ENCODE results near the gene LAMA2. TPM values are rescaled to one million over a fixed set of nuclear protein-coding genes. Genes with fewer than 3 reads are reported as not detected.

Gene LAMA2
- total RNA-seq, 1 donor from 2014 or later = 0.23 TPM

DNA sequence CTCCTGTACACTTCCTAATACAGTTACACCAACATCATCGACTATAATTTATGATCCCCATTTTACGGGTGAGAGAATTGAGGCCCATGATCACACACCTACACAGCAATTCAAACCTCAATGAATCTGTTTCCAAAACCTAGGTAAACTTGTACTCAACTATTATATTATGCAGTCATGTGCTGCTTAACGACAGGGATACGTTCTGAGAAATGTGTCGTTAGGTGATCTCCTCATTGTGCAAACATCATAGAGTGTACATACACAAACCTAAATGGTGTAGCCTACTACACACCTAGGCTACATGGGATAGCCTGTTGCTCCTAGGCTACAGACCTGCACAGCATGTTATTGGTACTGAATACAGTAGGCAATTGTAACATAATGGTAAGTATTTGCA lies 441.4 kb downstream of the LAMA2 start:
- Mint-ChIP-seq H3K4me3 (ENCODE audit: low read depth) (no peak overlapping the region), H3K9me3 (no peaks in the 10 kb centered on the region), H3K27ac (no peak overlapping the region), H3K36me3 (ENCODE audit: low read depth) (no peaks in the 10 kb centered on the region), H3K27me3 (ENCODE audit: low read depth) (peaks cover 2% of the 10 kb centered on the region), H3K4me1 (ENCODE audit: low read depth) (no peaks in the 10 kb centered on the region)
- DNase-seq (ENCODE audit: low spot score) = no peak
- intact Hi-C loops (cut with micrococcal nuclease) = no loop called here

DNA sequence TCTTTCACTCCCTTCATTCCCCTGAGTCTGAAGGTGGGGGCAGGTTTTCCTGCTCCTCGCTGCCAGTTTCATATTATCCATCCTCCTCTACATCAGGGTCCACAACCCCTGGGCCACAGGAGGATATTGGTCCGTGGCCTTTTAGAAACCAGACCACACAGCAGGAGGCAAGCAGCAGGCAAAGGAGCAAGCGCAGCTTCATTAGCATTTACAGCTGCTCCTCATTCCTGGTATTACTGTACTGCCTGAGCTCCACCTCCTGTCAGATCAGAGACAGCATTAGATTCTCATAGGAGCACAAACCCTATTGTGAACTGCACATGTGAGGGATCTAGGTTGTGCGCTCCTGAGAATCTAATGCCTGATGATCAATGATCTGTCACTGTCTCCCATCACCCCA lies 446.7 kb downstream of the LAMA2 start:
- intact Hi-C loops (cut with micrococcal nuclease) = no loop called here
- Mint-ChIP-seq H3K4me3 (ENCODE audit: low read depth) (no peak overlapping the region), H3K9me3 (no peaks in the 10 kb centered on the region), H3K36me3 (ENCODE audit: low read depth) (no peaks in the 10 kb centered on the region), H3K4me1 (ENCODE audit: low read depth) (no peaks in the 10 kb centered on the region), H3K27me3 (ENCODE audit: low read depth) (no peaks in the 10 kb centered on the region), H3K27ac (no peak overlapping the region)
- DNase-seq (ENCODE audit: low spot score) = no peak

DNA sequence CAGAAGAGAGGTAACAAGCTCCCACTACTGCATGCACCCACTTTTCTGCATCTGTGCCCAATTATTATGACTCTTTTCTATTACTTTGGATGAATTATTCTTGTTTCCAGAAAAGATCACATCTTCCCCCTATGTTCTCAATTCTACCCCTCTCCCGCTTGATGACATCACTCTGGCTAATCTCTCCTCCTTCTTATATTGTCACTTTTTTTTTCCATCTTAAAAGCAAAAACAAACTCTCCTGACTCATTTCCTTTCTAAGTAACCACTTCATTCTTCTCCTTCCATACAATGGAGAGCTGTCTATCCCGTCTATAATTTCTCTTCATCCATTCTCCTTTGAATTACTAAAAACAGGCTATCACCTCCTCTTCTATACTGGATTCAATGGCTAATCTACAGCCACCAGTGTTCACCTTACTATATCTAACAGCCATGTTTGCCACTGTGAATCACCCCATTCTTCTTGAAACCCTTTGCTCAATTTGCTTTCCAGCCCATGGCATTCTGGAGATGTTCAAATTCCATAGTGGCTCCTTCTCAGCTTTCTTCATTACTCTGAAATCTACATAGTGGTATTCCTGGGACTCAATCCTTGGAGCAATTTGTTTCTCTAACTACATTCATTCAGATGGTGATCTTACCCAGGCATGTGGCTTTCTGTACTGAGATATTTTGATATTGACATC lies 448.7 kb downstream of the LAMA2 start:
- no peak overlapping the region for H3K4me3 Mint-ChIP-seq (ENCODE audit: low read depth)
- H3K9me3 Mint-ChIP-seq = no peaks in the 10 kb centered on the region
- H3K27ac Mint-ChIP-seq = no peak overlapping the region
- DNase-seq (ENCODE audit: low spot score) = no peak
- H3K4me1 Mint-ChIP-seq (ENCODE audit: low read depth) = no peaks in the 10 kb centered on the region
- intact Hi-C loops (cut with micrococcal nuclease) = no loop called here
- H3K36me3 Mint-ChIP-seq (ENCODE audit: low read depth) = no peaks in the 10 kb centered on the region
- H3K27me3 Mint-ChIP-seq (ENCODE audit: low read depth) = no peaks in the 10 kb centered on the region

DNA sequence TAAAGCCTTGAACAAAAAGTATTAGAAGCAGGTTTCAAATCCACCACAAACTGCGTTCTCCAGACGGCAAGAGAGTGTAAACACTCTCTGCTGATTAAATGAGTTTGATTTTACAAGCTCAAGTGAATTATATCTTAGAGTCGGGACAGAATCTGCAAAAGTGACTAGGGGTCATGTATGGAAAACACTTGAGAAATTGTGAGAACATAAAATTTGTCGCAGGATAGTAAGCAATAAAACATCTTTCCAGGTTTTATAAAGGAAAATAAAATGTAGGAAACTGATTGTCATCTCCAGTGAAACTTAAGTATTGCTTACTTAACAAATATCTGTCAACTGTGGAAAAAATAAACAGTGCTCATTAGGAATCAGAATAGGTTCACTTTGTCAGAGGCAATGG lies 452.9 kb downstream of the LAMA2 start:
- Mint-ChIP-seq H3K4me3 (ENCODE audit: low read depth) (no peak overlapping the region), H3K4me1 (ENCODE audit: low read depth) (no peaks in the 10 kb centered on the region), H3K27ac (no peak overlapping the region), H3K9me3 (no peaks in the 10 kb centered on the region), H3K36me3 (ENCODE audit: low read depth) (no peaks in the 10 kb centered on the region), H3K27me3 (ENCODE audit: low read depth) (no peaks in the 10 kb centered on the region)
- intact Hi-C loops (cut with micrococcal nuclease) = no loop called here
- no peak for DNase-seq (ENCODE audit: low spot score)

DNA sequence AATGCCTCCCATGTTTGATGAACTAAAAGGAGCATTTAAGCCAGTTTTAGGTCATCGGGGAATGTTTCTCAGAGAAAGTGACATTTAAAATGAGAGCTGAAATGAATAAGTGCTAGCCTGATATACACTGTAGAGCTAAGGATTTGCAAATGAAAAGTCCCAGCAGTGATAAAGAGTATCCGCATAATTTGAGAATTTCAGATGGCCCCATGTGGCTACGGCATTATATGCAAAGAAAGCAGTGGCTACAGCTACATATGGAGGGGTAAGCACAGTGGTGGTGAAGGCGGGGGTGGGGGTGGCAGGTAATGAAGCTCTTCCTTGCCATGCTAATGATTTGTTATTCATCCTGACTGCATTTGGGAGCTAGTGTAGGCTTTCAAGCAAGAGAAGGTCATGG lies 455.7 kb downstream of the LAMA2 start:
- Mint-ChIP-seq H3K27me3 (ENCODE audit: low read depth) (no peaks in the 10 kb centered on the region), H3K36me3 (ENCODE audit: low read depth) (no peaks in the 10 kb centered on the region), H3K9me3 (no peaks in the 10 kb centered on the region), H3K4me1 (ENCODE audit: low read depth) (no peaks in the 10 kb centered on the region), H3K27ac (no peak overlapping the region), H3K4me3 (ENCODE audit: low read depth) (no peak overlapping the region)
- no peak for DNase-seq (ENCODE audit: low spot score)
- intact Hi-C loops (cut with micrococcal nuclease) = no loop called here

DNA sequence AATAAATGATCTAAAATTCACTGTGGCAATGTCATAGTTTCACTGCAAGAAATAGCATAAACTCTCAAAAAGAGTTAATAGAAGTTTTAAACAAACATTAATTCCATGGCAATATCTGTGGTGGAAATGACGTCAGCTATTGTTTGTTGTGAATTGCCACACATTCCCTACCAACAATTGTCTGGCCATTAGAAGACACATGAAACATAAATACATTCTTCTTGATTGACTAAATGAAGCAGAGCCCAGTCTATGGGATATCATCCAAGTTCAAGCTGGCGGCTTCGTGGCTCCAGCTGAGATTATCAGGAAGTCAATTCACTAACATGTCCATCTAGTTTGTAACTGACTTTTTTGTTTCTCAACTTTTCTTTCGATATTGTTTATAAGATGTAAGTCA lies 458.0 kb downstream of the LAMA2 start:
- DNase-seq (ENCODE audit: low spot score) = no peak
- Mint-ChIP-seq H3K27me3 (ENCODE audit: low read depth) (peaks cover 8% of the 10 kb centered on the region), H3K36me3 (ENCODE audit: low read depth) (no peaks in the 10 kb centered on the region), H3K4me3 (ENCODE audit: low read depth) (no peak overlapping the region), H3K4me1 (ENCODE audit: low read depth) (no peaks in the 10 kb centered on the region), H3K27ac (no peak overlapping the region), H3K9me3 (no peaks in the 10 kb centered on the region)
- intact Hi-C loops (cut with micrococcal nuclease) = no loop called here

DNA sequence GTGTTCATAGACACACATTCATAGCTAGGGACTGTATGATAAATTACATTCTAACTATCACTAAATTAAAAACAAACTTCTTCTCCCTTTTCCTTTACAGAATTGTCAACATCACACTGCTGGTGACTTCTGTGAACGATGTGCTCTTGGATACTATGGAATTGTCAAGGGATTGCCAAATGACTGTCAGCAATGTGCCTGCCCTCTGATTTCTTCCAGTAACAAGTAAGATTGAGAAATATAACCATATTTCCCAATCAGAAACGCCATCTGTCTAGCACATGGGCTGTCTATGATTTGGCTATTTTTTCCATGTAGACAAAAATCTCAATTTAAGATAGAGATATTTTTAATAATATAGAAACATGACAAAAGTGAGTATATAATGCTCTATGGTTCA lies 459.3 kb downstream of the LAMA2 start:
- intact Hi-C loops (cut with micrococcal nuclease) = no loop called here
- Mint-ChIP-seq H3K9me3 (no peaks in the 10 kb centered on the region), H3K27me3 (ENCODE audit: low read depth) (peaks cover 8% of the 10 kb centered on the region), H3K27ac (no peak overlapping the region), H3K4me1 (ENCODE audit: low read depth) (no peaks in the 10 kb centered on the region), H3K36me3 (ENCODE audit: low read depth) (no peaks in the 10 kb centered on the region), H3K4me3 (ENCODE audit: low read depth) (no peak overlapping the region)
- no peak for DNase-seq (ENCODE audit: low spot score)

DNA sequence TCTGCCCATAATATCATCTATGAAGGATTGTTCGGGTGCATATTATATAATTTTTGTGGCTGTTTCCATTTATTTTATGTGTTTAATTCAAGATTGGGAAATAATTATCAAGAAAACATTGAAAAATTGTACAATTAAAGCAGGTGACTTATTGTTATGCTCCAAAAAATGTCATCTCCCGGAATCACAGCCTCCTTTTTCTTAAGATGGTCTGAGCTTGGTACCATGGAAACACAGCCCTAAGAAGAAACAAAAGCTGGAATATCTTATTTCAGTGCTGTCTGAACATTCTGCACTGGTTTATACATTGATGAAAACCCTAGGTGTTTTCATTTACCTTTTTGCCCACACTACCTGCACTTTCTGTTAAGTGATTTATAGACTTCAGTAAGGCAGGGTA lies 459.9 kb downstream of the LAMA2 start:
- intact Hi-C loops (cut with micrococcal nuclease) = no loop called here
- Mint-ChIP-seq H3K36me3 (ENCODE audit: low read depth) (no peaks in the 10 kb centered on the region), H3K27me3 (ENCODE audit: low read depth) (peaks cover 8% of the 10 kb centered on the region), H3K4me3 (ENCODE audit: low read depth) (no peak overlapping the region), H3K27ac (no peak overlapping the region), H3K4me1 (ENCODE audit: low read depth) (no peaks in the 10 kb centered on the region), H3K9me3 (no peaks in the 10 kb centered on the region)
- no peak for DNase-seq (ENCODE audit: low spot score)

DNA sequence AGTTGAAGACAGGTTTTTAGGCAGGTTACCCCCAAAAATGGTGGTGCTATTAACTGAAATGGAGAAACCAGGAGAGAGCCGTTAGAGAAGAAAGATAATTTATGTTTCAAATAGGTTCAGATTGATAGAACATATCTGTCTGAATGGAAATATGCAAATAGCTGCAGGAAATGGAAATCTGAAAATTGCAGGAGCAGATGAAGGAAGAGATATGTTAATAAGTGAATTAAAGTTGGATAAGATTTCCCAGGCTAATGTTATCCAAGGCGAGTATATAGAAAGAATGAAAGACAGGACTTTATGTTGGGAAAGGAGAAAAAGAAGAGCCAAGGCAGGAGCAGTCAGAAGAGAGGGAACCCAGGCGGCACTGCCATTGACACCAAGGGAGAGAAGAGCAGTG lies 461.4 kb downstream of the LAMA2 start:
- no peak overlapping the region for H3K4me3 Mint-ChIP-seq (ENCODE audit: low read depth)
- H3K9me3 Mint-ChIP-seq = no peaks in the 10 kb centered on the region
- H3K36me3 Mint-ChIP-seq (ENCODE audit: low read depth) = no peaks in the 10 kb centered on the region
- no peaks in the 10 kb centered on the region for H3K4me1 Mint-ChIP-seq (ENCODE audit: low read depth)
- DNase-seq (ENCODE audit: low spot score) = no peak
- no peak overlapping the region for H3K27ac Mint-ChIP-seq
- intact Hi-C loops (cut with micrococcal nuclease) = no loop called here
- peaks cover 8% of the 10 kb centered on the region for H3K27me3 Mint-ChIP-seq (ENCODE audit: low read depth)

DNA sequence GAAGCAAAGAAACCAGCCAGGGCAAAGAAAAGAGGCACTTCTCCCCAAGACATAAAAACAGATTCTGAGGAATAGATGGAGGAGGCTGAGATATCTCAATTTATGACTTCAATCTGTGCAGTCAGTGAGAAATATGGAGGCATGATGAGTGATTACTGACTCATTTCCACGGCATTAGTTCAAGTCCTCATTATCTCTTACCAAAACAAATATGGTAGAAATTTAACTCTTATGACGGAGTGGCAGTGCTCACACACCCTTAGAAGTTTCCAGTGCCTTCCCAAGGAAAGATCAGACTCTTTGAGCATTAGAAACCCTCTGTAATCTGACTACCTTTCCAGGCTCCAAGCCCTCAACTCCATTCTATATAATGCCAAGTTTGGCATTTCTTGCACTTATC lies 463.0 kb downstream of the LAMA2 start:
- peaks cover 8% of the 10 kb centered on the region for H3K27me3 Mint-ChIP-seq (ENCODE audit: low read depth)
- H3K4me3 Mint-ChIP-seq (ENCODE audit: low read depth) = no peak overlapping the region
- H3K4me1 Mint-ChIP-seq (ENCODE audit: low read depth) = no peaks in the 10 kb centered on the region
- H3K27ac Mint-ChIP-seq = no peak overlapping the region
- H3K36me3 Mint-ChIP-seq (ENCODE audit: low read depth) = no peaks in the 10 kb centered on the region
- DNase-seq (ENCODE audit: low spot score) = no peak
- intact Hi-C loops (cut with micrococcal nuclease) = no loop called here
- H3K9me3 Mint-ChIP-seq = no peaks in the 10 kb centered on the region

DNA sequence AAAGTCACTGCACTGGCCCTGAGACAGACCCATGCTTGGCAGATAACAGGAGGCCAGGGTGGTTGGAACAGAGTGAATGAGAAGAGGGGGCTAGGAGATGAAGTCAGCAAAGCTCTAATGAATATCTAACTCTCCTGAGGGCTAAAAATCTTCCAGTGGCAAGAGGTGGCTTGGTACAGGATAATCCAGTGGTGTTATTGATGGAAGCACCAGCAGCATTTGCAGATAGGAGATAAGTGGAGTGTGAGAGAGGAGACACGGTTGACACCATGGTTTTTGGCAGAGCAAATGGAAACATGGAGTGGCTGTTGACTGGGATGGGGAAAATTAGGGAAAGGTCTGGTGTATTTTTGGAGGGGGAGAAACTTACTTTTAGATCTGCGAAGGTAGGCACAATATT lies 464.0 kb downstream of the LAMA2 start:
- intact Hi-C loops (cut with micrococcal nuclease) = no loop called here
- no peak overlapping the region for H3K4me3 Mint-ChIP-seq (ENCODE audit: low read depth)
- H3K36me3 Mint-ChIP-seq (ENCODE audit: low read depth) = no peaks in the 10 kb centered on the region
- H3K9me3 Mint-ChIP-seq = no peaks in the 10 kb centered on the region
- H3K27me3 Mint-ChIP-seq (ENCODE audit: low read depth) = peaks cover 10% of the 10 kb centered on the region
- no peaks in the 10 kb centered on the region for H3K4me1 Mint-ChIP-seq (ENCODE audit: low read depth)
- H3K27ac Mint-ChIP-seq = no peak overlapping the region
- DNase-seq (ENCODE audit: low spot score) = no peak

DNA sequence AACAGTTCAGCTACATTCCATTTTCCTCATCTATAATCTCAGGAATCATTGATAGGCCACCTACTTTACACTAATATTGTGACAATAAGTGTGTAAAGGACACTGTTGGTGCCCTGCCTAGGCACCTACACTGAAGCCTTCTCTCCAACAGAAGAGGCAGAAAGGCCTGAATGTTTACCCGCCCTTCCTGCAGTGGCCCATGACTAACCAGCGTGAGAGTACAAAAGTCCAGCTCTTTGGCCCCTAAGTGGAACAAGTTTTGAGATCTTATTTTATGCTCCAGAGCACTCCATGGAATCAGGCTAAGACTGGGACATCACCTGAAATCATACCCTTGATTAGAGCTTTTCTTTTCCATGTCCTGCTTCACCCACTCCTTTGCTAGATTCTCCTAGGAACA lies 467.3 kb downstream of the LAMA2 start:
- intact Hi-C loops (cut with micrococcal nuclease) = no loop called here
- DNase-seq (ENCODE audit: low spot score) = no peak
- H3K27ac Mint-ChIP-seq = no peak overlapping the region
- H3K36me3 Mint-ChIP-seq (ENCODE audit: low read depth) = no peaks in the 10 kb centered on the region
- H3K4me1 Mint-ChIP-seq (ENCODE audit: low read depth) = no peaks in the 10 kb centered on the region
- H3K4me3 Mint-ChIP-seq (ENCODE audit: low read depth) = no peak overlapping the region
- no peaks in the 10 kb centered on the region for H3K9me3 Mint-ChIP-seq
- peaks cover 8% of the 10 kb centered on the region for H3K27me3 Mint-ChIP-seq (ENCODE audit: low read depth)

DNA sequence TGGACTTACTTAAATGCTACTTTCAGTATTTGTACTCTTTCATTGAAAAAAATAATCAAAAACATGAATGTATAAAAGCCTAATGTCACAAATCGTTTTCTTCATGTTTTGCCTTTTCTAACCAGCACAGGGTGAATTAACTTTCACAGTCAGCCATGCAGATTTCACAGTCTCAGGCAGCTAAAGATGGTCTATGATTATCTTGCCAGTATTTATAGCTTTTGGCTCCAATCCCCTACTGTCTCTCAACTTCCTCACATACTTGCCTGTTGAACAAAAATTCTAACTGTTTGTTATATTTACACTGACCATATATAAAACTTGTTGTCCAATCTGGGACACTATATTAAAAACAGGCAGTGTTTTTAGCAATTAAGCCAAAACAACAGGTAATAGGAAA lies 468.9 kb downstream of the LAMA2 start:
- H3K4me3 Mint-ChIP-seq (ENCODE audit: low read depth) = no peak overlapping the region
- no peak overlapping the region for H3K27ac Mint-ChIP-seq
- H3K27me3 Mint-ChIP-seq (ENCODE audit: low read depth) = peaks cover 11% of the 10 kb centered on the region
- DNase-seq (ENCODE audit: low spot score) = no peak
- intact Hi-C loops (cut with micrococcal nuclease) = no loop called here
- H3K9me3 Mint-ChIP-seq = no peaks in the 10 kb centered on the region
- H3K4me1 Mint-ChIP-seq (ENCODE audit: low read depth) = no peaks in the 10 kb centered on the region
- no peaks in the 10 kb centered on the region for H3K36me3 Mint-ChIP-seq (ENCODE audit: low read depth)

DNA sequence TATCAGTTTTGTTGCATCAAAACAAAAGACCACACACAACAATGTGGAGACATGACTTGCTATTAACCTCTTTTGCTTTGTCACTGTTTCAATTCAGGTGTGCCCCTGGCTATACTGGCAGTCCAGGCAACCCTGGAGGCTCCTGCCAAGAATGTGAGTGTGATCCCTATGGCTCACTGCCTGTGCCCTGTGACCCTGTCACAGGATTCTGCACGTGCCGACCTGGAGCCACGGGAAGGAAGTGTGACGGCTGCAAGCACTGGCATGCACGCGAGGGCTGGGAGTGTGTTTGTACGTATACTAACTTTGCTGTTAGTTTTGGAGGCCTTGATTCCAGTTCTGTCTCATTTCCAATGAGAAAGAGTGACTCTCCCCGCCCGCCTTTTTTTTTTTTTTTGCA lies 470.1 kb downstream of the LAMA2 start:
- no peaks in the 10 kb centered on the region for H3K36me3 Mint-ChIP-seq (ENCODE audit: low read depth)
- H3K27ac Mint-ChIP-seq = no peak overlapping the region
- intact Hi-C loops (cut with micrococcal nuclease) = no loop called here
- no peak overlapping the region for H3K4me3 Mint-ChIP-seq (ENCODE audit: low read depth)
- H3K4me1 Mint-ChIP-seq (ENCODE audit: low read depth) = no peaks in the 10 kb centered on the region
- H3K27me3 Mint-ChIP-seq (ENCODE audit: low read depth) = peaks cover 14% of the 10 kb centered on the region
- no peaks in the 10 kb centered on the region for H3K9me3 Mint-ChIP-seq
- DNase-seq (ENCODE audit: low spot score) = no peak
